Dendritic cell treated with granulocyte-macrophage colony-stimulating factor and Interleukin-4, amounts not matched to agents 40 ng/mL and 50 ng/mL, for 4 days (primary cell): ENCODE measurements around the gene PABPC5.

Experiments used
- H3K27ac Mint-ChIP-seq: one replicate; pipeline ENCODE4 v1.8.0; 2022; ENCODE audit warnings: mild to moderate bottlenecking, mixed read lengths
- H3K27me3 Mint-ChIP-seq: one replicate; pipeline ENCODE4 v1.8.0; 2022; ENCODE audit warnings: mild to moderate bottlenecking, mixed read lengths
- H3K36me3 Mint-ChIP-seq: one replicate; pipeline ENCODE4 v1.8.0; 2022; ENCODE audit warnings: low read depth, mixed read lengths
- H3K4me1 Mint-ChIP-seq: one replicate; pipeline ENCODE4 v1.8.0; 2022; ENCODE audit warnings: low read depth, mixed read lengths
- H3K4me3 Mint-ChIP-seq: one replicate; pipeline ENCODE4 v1.8.0; 2022; ENCODE audit warnings: mild to moderate bottlenecking, moderate library complexity, mixed read lengths
- H3K9me3 Mint-ChIP-seq: one replicate; pipeline ENCODE4 v1.8.0; 2022; ENCODE audit warnings: mixed read lengths
- intact Hi-C: fragments of 100-400 bp; cut with micrococcal nuclease; formaldehyde crosslinking; loops from one replicate; pipeline ENCODE4 v1.15.0; 2022

PABPC5 gene

DNA sequence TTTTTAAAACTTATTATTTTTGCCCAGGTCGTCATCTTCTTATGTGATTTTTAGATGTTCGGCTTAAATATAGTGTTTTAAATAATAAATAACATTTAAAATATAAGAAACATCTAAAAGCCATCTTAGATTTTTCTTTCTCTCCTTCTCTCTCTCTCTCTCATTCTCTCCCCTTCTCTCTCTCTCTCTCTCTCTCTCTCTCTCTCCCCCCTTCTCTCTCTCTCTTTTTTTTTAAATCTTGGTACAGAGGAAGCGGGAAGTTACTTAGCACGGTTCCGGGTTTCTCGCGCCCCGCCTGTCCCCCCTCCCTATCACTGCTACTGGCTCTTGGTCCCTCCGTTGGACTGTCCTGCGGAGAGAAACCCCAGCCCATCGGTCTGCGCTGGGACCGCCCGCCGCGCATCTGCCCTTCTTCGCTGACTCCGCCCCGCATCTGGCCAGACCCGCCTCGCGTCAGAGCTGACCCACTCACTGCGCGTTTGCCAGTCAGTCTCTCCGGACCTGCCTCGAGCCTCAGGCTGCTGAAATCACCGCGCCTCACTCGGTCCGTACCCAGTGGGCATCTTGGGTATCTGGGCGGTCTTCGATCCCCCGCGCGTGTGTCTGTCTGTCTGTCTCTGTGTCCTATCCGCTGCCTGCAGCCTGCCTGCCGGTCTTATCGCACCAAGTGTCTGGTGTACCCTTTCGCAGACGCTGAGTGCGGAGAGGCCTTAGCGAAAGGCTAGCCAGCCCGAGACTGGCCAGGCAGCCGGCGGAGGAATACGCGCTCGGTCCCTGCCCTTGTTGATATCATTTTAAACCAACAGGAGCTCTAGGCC lies at the start of gene PABPC5:
TSS of gene PABPC5 (plus strand) at position 489 of the 818 bp plus-strand sequence. CDS start 739 bp downstream, outside the sequence.
- peaks cover 10% of the 10 kb centered on the region for H3K27me3 Mint-ChIP-seq
- intact Hi-C loops: no loop called here
- no peak within 1 kb of the TSS for H3K27ac Mint-ChIP-seq
- H3K4me3 Mint-ChIP-seq: no peak within 1 kb of the TSS
- no peaks in the 10 kb centered on the region for H3K4me1 Mint-ChIP-seq
- H3K9me3 Mint-ChIP-seq: no peaks in the 10 kb centered on the region
- no peaks in the 10 kb centered on the region for H3K36me3 Mint-ChIP-seq

DNA sequence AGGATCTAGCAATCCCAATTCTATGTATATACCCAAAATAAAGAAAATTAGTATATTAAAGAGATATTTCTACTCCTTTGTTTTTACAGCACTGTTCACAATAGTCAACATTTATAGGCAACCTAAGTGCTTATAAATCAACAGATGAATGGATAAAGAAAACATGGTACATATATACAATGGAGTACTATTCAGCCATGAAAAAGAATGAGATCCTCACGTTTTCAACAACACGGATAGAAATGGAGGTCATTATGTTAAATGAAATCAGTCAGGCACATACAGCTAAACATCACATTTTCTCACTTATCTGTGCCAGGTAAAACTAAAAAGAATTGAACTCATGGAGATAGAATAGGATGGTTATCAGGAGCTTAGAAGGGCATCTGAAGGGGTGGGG lies 45.6 kb upstream of the PABPC5 start:
- no peaks in the 10 kb centered on the region for H3K9me3 Mint-ChIP-seq
- intact Hi-C loops: no loop called here
- H3K27ac Mint-ChIP-seq: no peak overlapping the region

DNA sequence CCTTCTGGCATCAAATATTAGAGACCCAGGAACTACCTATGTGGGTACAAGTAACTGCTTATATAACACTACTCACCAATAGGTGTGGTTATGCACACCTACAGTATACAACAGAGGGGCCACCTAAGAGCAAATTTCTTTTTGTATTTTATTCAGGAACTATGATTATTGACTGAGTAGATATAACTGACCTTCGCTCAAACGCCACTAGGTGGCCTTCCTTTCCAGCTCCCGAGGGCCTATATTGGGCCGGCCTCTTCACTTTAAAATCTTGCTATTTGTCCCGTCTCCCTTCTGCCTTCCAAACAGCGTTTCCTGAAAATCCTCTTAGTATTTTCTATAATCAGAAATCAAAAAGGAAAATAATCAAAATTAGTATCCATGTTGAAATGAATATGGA lies 19.9 kb upstream of the PABPC5 start:
- Mint-ChIP-seq H3K4me3 (no peak overlapping the region), H3K36me3 (no peaks in the 10 kb centered on the region), H3K9me3 (no peaks in the 10 kb centered on the region), H3K27ac (no peak overlapping the region), H3K27me3 (no peaks in the 10 kb centered on the region), H3K4me1 (no peaks in the 10 kb centered on the region)
- intact Hi-C loops: no loop called here

More for the DNA sequence above, 45.6 kb upstream of the PABPC5 start:
- Mint-ChIP-seq H3K27me3 (no peaks in the 10 kb centered on the region), H3K36me3 (no peaks in the 10 kb centered on the region), H3K4me3 (no peak overlapping the region), H3K4me1 (no peaks in the 10 kb centered on the region)

DNA sequence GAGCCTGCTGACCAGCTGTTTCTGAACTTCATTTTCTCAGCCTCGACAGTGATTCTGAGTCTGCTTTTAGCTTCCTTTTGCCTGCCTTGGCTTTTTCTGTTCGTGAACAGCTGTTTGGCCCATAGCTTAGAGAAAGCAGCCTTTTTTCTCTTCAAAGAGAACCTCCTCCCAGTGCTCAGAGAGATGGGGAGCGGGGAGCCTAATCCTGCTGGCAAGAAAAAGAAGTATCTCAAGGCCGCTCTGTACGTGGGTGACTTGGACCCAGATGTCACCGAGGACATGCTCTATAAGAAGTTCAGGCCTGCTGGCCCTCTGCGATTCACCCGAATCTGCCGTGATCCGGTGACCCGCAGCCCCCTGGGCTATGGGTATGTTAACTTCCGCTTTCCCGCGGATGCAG lies 756 bp downstream of the PABPC5 start:
- H3K36me3 Mint-ChIP-seq: no peaks in the 10 kb centered on the region
- no peaks in the 10 kb centered on the region for H3K4me1 Mint-ChIP-seq
- H3K27me3 Mint-ChIP-seq: peaks cover 10% of the 10 kb centered on the region
- intact Hi-C loops: no loop called here
- H3K4me3 Mint-ChIP-seq: no peak overlapping the region
- H3K9me3 Mint-ChIP-seq: no peaks in the 10 kb centered on the region
- H3K27ac Mint-ChIP-seq: no peak overlapping the region
